Ishikawa (cell line): ENCODE results near the gene SYNPO2L.

ENCODE experiments used
- CEBPB ChIP-seq: IDR thresholded peaks from 2 replicates; pipeline ENCODE4 v1.6.1; 2012
- CREB1 ChIP-seq: IDR thresholded peaks from 2 replicates; pipeline ENCODE4 v1.6.1; 2012; ENCODE audit warnings: low read depth
- EGR1 ChIP-seq: IDR thresholded peaks from 2 replicates; pipeline ENCODE4 v1.6.1; 2012
- EP300 ChIP-seq: IDR thresholded peaks from 2 replicates; pipeline ENCODE4 v1.6.1; 2012; ENCODE audit warnings: borderline replicate concordance
- FOXM1 ChIP-seq: IDR thresholded peaks from 2 replicates; pipeline ENCODE4 v1.6.1; 2012; ENCODE audit warnings: low read depth, borderline replicate concordance
- NFIC ChIP-seq: IDR thresholded peaks from 2 replicates; pipeline ENCODE4 v1.6.1; 2012
- RAD21 ChIP-seq: IDR thresholded peaks from 2 replicates; pipeline ENCODE4 v1.6.1; 2012; ENCODE audit warnings: low read depth
- TAF1 ChIP-seq: IDR thresholded peaks from 2 replicates; pipeline ENCODE4 v1.6.1; 2012; ENCODE audit warnings: low read depth, mild to moderate bottlenecking
- TCF12 ChIP-seq: IDR thresholded peaks from 2 replicates; pipeline ENCODE4 v1.6.1; 2012; ENCODE audit warnings: low read depth
- YY1 ChIP-seq: IDR thresholded peaks from 2 replicates; pipeline ENCODE4 v1.6.1; 2012; ENCODE audit warnings: low read depth
- TF ChIP-seq, protein P1 (sequence below): IDR thresholded peaks from 2 replicates; pipeline ENCODE4 v1.6.1; 2012; ENCODE audit warnings: low read depth, mild to moderate bottlenecking
- TF ChIP-seq, protein P2 (sequence below): IDR thresholded peaks from 2 replicates; pipeline ENCODE4 v1.6.1; 2012

DNA sequence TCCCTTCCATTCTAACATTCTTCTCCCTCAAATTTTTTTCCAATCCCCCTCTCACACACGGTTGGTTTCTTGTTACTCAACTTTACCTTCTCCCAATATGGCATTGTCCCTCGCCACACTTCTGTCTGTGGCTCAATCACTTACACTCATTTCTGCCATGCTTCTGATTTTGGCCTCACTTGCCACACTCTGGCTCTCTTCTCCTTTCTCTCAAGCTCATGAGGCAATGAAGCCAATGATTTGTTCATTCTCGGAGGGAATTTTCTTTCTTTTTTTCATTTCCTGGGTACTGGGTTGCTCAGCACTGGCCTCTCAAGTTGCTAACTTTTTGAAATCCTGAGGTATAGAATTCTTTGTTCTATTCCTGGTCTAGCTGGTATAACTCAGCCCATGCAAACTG is 10.6 kb downstream of the SYNPO2L start:
- TF ChIP-seq CEBPB, result no peak
- TF ChIP-seq EP300, result no peak
- no peak for TF ChIP-seq NFIC
- no peak for TF ChIP-seq TAF1
- TF ChIP-seq, protein P1, sequence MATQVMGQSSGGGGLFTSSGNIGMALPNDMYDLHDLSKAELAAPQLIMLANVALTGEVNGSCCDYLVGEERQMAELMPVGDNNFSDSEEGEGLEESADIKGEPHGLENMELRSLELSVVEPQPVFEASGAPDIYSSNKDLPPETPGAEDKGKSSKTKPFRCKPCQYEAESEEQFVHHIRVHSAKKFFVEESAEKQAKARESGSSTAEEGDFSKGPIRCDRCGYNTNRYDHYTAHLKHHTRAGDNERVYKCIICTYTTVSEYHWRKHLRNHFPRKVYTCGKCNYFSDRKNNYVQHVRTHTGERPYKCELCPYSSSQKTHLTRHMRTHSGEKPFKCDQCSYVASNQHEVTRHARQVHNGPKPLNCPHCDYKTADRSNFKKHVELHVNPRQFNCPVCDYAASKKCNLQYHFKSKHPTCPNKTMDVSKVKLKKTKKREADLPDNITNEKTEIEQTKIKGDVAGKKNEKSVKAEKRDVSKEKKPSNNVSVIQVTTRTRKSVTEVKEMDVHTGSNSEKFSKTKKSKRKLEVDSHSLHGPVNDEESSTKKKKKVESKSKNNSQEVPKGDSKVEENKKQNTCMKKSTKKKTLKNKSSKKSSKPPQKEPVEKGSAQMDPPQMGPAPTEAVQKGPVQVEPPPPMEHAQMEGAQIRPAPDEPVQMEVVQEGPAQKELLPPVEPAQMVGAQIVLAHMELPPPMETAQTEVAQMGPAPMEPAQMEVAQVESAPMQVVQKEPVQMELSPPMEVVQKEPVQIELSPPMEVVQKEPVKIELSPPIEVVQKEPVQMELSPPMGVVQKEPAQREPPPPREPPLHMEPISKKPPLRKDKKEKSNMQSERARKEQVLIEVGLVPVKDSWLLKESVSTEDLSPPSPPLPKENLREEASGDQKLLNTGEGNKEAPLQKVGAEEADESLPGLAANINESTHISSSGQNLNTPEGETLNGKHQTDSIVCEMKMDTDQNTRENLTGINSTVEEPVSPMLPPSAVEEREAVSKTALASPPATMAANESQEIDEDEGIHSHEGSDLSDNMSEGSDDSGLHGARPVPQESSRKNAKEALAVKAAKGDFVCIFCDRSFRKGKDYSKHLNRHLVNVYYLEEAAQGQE, result no peak
- TF ChIP-seq EGR1, result no peak
- TF ChIP-seq FOXM1, result no peak
- TF ChIP-seq RAD21, result no peak
- no peak for TF ChIP-seq YY1
- TF ChIP-seq TCF12, result no peak
- TF ChIP-seq, protein P2, sequence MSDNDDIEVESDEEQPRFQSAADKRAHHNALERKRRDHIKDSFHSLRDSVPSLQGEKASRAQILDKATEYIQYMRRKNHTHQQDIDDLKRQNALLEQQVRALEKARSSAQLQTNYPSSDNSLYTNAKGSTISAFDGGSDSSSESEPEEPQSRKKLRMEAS, result no peak
- TF ChIP-seq CREB1, result no peak
